ENCODE measurements around the gene IGFBP5.

IGFBP5 gene

DNA sequence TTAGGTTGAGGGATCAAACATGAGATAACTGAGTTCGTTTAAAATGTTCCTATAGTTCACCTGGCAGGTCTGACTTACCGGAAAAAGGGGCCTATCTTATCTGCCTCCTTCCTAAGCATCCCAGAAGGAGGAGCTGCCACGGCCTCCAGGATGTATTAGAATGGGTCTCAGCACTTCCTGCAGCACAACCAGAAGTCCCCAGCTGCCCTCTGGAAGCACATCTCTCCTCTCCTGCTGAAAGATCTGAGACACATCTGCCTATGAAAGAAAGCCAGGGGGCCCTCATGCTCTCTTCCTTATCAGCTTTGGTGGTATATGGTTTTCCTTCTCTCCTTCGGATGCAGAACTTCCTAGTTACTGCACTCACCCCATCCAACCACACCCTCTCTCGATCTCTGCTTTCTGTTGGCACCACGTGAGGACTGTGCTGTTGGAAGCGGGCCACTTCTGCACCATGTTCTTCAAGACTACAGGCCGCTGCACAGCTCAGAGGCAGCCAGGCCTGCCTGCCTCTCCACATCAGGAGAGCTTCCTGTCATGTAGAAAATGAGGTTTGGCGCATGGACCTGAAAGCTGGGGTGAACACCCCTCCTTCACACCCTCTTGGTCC, 6.5 kb downstream of the IGFBP5 start:
- no peak for DNase-seq (ENCODE audit: low read depth in 2 of 2)

DNA sequence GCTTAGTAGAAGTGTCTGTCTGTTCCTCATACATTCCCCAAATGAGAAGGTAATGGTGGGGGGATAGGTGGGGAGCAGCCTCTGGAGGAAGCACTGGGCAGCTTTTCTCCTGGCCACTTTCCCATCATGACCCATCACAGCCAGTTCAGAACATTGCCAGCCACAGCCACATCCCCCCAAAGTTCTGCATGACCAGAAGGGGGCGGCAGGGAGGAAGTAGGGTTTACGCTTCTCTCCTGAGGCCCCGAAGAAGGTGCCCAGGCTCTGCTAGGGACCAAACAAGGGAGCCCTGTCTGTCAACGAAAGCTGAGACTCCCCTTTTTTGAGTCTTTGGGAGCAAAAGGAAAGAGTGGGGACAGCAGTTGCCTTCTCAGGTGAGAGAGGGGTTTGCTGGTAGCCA, 7.7 kb downstream of the IGFBP5 start:
- DNase-seq (ENCODE audit: low read depth in 2 of 2), result no peak

DNA sequence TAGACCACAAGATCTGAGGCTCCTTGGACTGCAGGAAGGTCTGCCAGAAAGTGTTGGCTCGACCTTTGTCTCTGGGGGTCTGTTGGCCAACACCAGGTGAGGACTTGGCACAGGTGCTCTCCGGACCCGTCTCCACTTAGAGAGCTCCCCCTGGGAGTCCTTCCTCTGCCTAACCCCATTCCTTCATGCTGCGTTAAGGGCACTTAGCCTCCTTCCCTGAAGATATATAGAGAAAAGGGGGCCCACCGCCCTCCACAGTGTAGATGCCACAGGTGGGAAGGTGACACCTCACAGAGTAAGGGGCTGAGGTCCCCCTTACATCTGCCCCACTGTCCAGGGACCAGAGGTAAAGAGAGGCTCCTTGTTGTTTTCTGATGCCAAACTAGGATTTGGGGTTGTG, 8.2 kb downstream of the IGFBP5 start:
- DNase-seq (ENCODE audit: low read depth in 2 of 2), result no peak

DNA sequence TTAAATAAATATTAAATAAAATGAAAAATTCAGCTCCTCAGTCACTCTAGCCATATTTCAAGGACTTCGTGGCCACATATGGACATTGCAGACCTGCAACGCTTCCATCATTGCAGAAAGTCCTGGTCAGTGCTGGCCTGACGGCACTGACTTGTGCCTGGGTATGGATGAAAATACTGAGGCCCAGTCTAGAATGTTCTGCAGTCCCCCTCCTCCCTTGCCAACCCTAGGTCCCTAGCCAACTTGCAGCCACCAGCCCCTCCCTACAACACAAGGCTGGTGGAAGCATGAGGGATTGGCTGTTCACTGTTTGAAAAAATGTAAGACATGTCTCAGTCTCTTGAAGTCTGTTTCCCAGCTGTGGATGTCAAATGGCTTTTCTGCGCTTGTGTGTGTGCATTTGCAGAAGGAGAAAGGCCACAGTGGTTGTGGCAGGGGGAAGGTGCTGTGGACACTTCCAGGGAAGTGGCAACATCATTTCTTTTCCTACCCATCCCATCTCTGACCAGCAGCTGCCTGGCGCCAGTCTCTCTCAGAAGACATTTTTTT, 9.9 kb downstream of the IGFBP5 start:
- DNase-seq (ENCODE audit: low read depth in 2 of 2), result no peak

GRCh38 chr2:216683846-216684245, 11.5 kb downstream of the IGFBP5 start:
- DNase-seq (ENCODE audit: low read depth in 2 of 2), result no peak

DNA sequence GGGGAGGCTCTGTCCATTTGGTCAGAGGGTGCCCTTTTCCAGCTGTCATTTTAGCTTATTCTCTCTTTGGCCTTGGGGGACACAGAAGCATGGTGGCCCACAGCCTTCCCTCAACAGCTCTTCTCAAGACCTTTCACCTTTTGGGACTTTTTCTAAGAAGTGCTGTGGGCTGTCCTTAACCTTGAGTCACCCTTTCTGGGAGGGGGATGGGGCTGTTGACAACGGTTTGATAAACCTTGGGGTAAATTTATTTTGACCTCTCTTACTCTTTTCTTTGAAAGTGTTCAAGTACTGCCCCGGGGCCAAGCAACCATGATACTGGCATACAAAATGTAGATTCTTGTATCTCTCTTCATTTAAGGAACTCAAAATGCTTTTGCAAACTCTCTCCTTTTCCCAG, 13.7 kb downstream of the IGFBP5 start:
- DNase-seq (ENCODE audit: low read depth in 2 of 2), result no peak

- DNase-seq (ENCODE audit: low read depth in 2 of 2), result no peak
Observed at GRCh38 chr2:216680951-216681629, 14.3 kb downstream of the IGFBP5 start.

- no peak for DNase-seq (ENCODE audit: low read depth in 2 of 2)
Observed at GRCh38 chr2:216679658-216680024, 15.7 kb downstream of the IGFBP5 start.

DNA sequence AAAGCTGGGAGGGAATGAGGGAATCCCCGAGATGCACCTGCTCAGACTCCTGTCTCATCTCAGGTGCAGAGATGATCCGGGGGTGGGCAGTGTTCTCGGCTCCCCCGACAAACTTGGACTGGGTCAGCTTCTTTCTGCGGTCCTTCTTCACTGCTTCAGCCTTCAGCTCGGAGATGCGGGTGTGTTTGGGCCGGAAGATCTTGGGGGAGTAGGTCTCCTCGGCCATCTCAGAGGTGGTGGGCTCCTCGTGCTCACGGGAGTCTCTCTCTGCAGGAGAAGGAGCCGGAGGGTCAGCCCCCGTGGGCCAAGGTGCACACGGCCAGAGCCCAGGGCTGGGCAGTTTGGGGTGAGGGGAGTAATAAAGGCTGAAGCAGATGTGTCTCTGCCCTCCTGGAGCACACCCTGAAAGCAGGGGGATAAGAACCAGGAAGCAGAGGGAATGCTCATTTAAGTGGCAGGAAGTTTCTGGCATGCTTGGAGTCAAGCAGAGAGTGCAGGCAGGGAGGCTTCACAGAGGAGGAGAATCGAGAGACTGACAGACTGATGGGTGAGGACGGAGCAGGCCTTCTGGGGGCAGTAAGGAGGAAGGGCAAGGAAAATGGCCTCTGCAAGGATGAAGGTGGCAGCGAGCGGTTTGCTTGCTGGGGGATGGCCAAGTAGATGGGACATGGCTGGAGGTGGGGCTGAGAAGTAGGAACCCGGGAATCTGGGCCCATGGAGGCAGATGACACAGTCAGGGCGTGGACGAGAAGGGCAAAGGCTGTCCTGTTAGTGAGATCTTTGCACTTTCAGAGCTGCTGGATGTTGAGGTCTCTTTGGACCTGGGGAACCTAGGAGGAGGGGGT, 16.3 kb downstream of the IGFBP5 start:
- no peak for DNase-seq (ENCODE audit: low read depth in 2 of 2)

DNA sequence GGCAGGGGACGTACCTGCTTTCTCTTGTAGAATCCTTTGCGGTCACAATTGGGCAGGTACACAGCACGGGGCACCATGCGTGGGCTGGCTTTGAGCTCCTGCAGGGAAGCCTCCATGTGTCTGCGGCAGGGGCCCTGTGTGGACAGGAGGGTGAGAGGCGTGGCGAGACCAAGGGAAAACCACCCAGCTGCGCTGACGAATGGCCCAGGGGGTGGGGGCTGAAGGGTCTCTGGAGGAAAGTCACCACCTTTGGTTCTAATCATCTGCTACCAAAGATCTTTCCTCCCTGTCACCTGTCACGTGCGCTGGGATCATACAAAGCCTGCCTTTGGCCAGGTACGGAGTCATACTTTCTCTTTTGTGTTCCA, 17.3 kb downstream of the IGFBP5 start:
- DNase-seq (ENCODE audit: low read depth in 2 of 2), result no peak

- DNase-seq (ENCODE audit: low read depth in 2 of 2), result no peak
Observed at GRCh38 chr2:216677439-216678097, 17.8 kb downstream of the IGFBP5 start.

DNA sequence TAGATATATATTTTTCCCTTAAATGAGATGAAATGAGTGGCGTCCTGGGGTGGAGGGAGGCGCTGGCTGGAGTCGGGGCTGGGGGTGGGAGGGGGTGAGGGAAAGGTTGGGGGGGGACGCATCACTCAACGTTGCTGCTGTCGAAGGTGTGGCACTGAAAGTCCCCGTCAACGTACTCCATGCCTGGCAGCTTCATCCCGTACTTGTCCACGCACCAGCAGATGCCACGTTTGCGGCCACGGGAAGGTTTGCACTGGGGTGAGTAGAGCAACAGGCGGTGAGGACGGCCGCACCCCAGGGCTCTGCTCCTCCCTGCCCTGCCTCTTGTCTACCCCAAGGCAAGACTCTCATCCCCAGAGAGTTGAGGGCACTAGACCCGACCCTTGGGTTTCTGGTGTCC, 18.7 kb downstream of the IGFBP5 start:
- no peak for DNase-seq (ENCODE audit: low read depth in 2 of 2)

DNA sequence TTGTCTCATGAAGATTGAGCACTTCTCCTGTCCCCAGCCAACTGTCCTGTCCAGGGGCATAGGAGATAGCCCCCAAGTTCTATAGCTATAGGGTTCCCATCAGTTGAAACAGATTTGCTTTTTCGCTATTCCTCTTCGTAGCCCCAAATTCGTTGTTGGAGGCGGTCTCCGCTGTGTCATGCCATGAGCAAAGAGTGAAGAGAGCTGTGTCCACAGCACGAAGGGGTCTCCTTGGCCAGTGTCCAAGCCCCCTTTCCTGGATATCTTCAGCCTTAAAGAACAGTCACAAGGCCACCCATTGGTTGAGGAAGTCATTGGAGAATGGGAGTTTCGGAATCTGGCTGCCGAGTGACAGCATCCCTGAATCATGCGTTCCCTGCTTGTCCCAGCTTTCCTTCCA, 21.0 kb downstream of the IGFBP5 start:
- DNase-seq (ENCODE audit: low read depth in 2 of 2), result no peak

GRCh38 chr2:216673609-216674008, 21.7 kb downstream of the IGFBP5 start:
- no peak for DNase-seq (ENCODE audit: low read depth in 2 of 2)

DNA sequence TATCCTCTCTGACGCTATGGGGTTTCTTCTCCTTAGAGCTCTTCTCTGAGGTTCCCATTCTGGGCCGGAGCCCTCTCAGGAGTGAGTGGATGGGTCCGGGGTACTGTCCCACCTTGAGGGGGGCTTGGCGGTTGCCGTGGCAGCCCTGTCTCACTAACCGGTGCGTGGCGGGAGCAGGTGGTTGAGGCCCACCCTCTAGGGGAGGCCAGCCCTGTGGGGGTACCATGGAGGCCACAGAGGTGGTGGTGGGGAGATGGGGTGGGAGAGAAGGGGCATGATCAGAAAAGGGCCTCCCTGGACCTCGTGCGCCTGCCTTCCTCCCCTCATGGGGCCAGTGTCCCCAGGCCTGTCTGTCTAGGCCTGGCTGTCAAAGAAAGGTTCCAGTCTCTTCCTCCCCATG, 22.3 kb downstream of the IGFBP5 start:
- no peak for DNase-seq (ENCODE audit: low read depth in 2 of 2)

DNA sequence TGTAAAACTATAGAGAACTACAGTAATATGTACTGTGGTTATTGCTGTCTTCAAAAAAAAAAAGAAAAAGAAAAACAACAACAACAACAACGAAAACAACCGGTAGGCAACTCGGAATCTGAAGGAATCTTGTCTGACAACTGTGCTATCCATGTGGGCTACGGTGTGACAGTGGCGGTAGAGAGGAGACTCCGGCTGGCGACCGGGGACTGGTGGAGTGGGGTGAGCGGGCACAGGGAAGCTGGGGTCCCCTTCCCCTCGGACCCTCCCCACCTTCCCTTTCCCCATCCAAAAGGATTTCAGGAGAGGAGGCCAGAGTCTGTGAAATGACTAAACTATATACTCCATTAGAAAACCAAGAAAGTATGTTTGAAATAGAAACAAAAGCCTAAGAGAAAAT, 22.9 kb downstream of the IGFBP5 start:
- DNase-seq (ENCODE audit: low read depth in 2 of 2), result no peak

GRCh38 chr2:216671791-216672343, 23.5 kb downstream of the IGFBP5 start:
- no peak for DNase-seq (ENCODE audit: low read depth in 2 of 2)

GRCh38 chr2:216671081-216671411, 24.3 kb downstream of the IGFBP5 start:
- DNase-seq (ENCODE audit: low read depth in 2 of 2), result no peak

DNA sequence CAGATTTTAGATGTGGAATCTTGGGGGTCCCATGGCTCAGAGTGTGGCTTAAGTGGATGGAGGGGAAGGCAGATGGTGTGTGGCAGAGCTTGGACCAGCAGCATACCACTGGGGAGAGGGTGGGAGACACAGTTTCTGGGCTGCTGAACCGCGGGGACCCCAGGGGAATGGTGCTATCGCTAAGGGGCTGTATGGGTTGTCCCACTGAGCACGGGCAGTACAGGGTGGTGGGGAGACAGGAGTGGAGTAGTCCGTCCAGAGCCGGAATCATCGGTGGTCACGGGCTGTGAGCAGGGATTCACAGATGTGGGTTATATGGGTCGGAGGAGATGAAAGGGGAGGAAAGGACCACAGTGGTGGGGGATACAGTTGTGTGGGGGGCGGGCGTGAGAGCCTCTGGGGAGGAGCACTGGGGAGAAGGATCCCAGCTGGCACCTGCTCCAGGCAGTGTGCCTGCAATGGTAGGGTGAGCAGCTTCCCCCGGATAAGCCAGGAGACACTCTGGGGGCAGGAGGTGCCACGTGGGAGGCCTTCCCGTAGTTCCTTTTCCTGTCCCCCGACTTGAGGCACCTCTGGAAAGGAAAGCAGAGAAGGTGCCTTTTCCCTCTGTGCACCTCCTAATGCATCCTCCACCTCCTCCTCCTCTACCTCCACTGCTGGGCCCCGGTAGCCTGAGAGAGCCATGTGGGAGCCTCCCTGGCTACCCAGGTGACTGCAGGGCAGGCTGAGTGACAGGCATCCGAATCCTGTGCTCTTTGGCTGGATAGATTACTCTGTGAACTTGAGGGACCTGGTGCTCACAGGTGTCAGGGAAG, 24.9 kb downstream of the IGFBP5 start:
- DNase-seq (ENCODE audit: low read depth in 2 of 2), result no peak

GRCh38 chr2:216666461-216667233, 28.7 kb downstream of the IGFBP5 start:
- DNase-seq (ENCODE audit: low read depth in 2 of 2), result peak; percentile 36 to 61
